ENCODE data around the gene MKNK2. TPM values are rescaled to one million over a fixed set of nuclear protein-coding genes. Genes with fewer than 3 reads are reported as not detected.
A peak's percentile ranks its signal among the peaks of the same experiment; 100 is the strongest.

MKNK2 gene
- total and polyA plus RNA-seq, 10 donors: 88.2 to 389 (median 220) TPM

- no peaks in the 10 kb centered on the region for H3K27me3 ChIP-seq (replicated peaks in 1 of 7)
- H3K36me3 ChIP-seq: peaks cover 0 to 83% (median 34%) of the 10 kb centered on the region in 6 donors
- H3K4me1 ChIP-seq: no peaks in the 10 kb centered on the region
- no peak overlapping the region for H3K4me3 ChIP-seq
- no peak for DNase-seq
- 69 to 83% (median 76%) methylated on average over 23 to 26 of the region's 26 CpGs for WGBS, 5 donors
- intact Hi-C loops (cut with DNase I; ENCODE audit: low total_unique reads): no loop called here
- H3K9me3 ChIP-seq: no peaks in the 10 kb centered on the region
- TF ChIP-seq POLR2AphosphoS5 (IDR thresholded peaks at IDR 0.05): no peak
- TF ChIP-seq CTCF (IDR thresholded peaks at IDR 0.05 in 8 of 11, conservative IDR thresholded peaks at IDR 0.05 in 3 of 11): no peak
- TF ChIP-seq POLR2A (IDR thresholded peaks at IDR 0.05): no peak
- H3K27ac ChIP-seq: no peak overlapping the region
These were observed 51.1 kb downstream of the MKNK2 start for GRCh38 chr19:1999856-2000515.

GRCh38 chr19:1998712-1999708, 52.0 kb downstream of the MKNK2 start:
- TF ChIP-seq POLR2AphosphoS5 (IDR thresholded peaks at IDR 0.05) (peak in 1 of 3 donors; percentile 17), POLR2A (IDR thresholded peaks at IDR 0.05) (no peak)
- no peaks in the 10 kb centered on the region for H3K27me3 ChIP-seq (replicated peaks in 1 of 7)
- DNase-seq: no peak
- no peak overlapping the region for H3K27ac ChIP-seq
- no peaks in the 10 kb centered on the region for H3K9me3 ChIP-seq
- 86 to 96% (median 92%) methylated on average over 49 to 52 of the region's 52 CpGs for WGBS, 5 donors
- no peaks in the 10 kb centered on the region for H3K4me1 ChIP-seq
- H3K36me3 ChIP-seq: peaks cover 0 to 87% (median 38%) of the 10 kb centered on the region in 6 donors
- intact Hi-C loops (cut with DNase I; ENCODE audit: low total_unique reads): no loop called here
- no peak overlapping the region for H3K4me3 ChIP-seq

GRCh38 chr19:1997353-1998233, 53.5 kb downstream of the MKNK2 start:
- peak in 1 of 3 donors; percentile 42 for TF ChIP-seq POLR2AphosphoS5 (IDR thresholded peaks at IDR 0.05)
- no peak for TF ChIP-seq POLR2A (IDR thresholded peaks at IDR 0.05)
- no peak for DNase-seq
- intact Hi-C loops (cut with DNase I; ENCODE audit: low total_unique reads): no loop called here
- WGBS, 5 donors: 91 to 95% (median 94%) methylated on average over 24 to 31 of the region's 31 CpGs
- H3K27me3 ChIP-seq (replicated peaks in 1 of 7): no peaks in the 10 kb centered on the region
- H3K4me3 ChIP-seq: no peak overlapping the region
- H3K36me3 ChIP-seq: peaks cover 0 to 91% (median 38%) of the 10 kb centered on the region in 6 donors
- H3K9me3 ChIP-seq: no peaks in the 10 kb centered on the region
- no peaks in the 10 kb centered on the region for H3K4me1 ChIP-seq
- H3K27ac ChIP-seq: no peak overlapping the region

- DNase-seq: peak; percentile 67
- 88 to 94% (median 90%) methylated on average over 23 to 44 of the region's 44 CpGs for WGBS, 5 donors
- Histone ChIP-seq H3K27me3 (replicated peaks in 1 of 7) (no peaks in the 10 kb centered on the region), H3K36me3 (peaks cover 0 to 94% (median 61%) of the 10 kb centered on the region in 6 donors), H3K9me3 (no peaks in the 10 kb centered on the region), H3K4me1 (no peaks in the 10 kb centered on the region), H3K27ac (no peak overlapping the region), H3K4me3 (no peak overlapping the region)
- intact Hi-C loops (cut with DNase I; ENCODE audit: low total_unique reads): no loop called here
- no peak for TF ChIP-seq CTCF (IDR thresholded peaks at IDR 0.05 in 8 of 11, conservative IDR thresholded peaks at IDR 0.05 in 3 of 11)
- no peak for TF ChIP-seq POLR2A (IDR thresholded peaks at IDR 0.05)
- peak in 2 of 3 donors; percentile 10 to 34 for TF ChIP-seq POLR2AphosphoS5 (IDR thresholded peaks at IDR 0.05)
These were observed 58.2 kb downstream of the MKNK2 start for GRCh38 chr19:1992759-1993260.
